ENCODE results near the gene LTBP1.
A peak's percentile ranks its signal among the peaks of the same experiment; 100 is the strongest.

DNA sequence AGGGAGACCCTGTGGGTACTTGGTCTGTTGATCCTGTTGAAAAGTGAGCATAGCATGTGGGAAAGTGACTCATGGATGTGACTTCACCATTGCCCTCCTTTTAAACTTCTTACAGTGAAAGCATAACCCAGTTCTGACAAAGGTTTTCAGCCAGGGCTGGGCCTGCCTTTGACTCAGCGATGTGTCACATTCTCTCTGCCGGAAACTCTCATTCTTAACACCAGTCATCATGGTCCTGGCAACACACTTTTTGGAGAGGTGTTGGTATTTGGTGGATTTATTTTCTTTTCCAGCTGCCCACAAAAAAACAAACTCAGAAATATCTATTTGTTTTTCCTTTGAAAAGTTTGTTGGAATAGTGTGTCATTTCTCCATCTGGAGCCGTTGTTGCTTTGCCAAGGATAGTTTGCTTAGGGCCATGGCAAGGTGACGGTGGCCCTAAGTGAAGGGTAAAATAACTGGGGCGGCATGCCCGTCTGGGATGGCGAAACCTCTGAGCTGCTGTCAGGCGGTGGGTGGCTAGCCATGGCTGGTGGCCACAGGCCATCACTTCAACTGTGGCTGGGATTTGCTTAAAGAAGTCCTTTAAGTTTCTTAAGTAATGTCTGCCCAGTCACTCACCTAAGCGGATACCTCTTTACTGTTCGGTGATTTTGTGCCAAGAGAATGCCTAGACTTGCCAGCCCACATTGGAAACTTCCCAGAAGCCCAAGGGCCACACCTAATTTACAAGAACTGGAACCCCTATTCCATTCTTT, 123.3 kb downstream of the LTBP1 start:
- TF ChIP-seq, protein P1, sequence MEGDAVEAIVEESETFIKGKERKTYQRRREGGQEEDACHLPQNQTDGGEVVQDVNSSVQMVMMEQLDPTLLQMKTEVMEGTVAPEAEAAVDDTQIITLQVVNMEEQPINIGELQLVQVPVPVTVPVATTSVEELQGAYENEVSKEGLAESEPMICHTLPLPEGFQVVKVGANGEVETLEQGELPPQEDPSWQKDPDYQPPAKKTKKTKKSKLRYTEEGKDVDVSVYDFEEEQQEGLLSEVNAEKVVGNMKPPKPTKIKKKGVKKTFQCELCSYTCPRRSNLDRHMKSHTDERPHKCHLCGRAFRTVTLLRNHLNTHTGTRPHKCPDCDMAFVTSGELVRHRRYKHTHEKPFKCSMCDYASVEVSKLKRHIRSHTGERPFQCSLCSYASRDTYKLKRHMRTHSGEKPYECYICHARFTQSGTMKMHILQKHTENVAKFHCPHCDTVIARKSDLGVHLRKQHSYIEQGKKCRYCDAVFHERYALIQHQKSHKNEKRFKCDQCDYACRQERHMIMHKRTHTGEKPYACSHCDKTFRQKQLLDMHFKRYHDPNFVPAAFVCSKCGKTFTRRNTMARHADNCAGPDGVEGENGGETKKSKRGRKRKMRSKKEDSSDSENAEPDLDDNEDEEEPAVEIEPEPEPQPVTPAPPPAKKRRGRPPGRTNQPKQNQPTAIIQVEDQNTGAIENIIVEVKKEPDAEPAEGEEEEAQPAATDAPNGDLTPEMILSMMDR (IDR thresholded peaks at IDR 0.05) = no peak
- TF ChIP-seq POLR2AphosphoS5 (IDR thresholded peaks at IDR 0.05; ENCODE audit: low read depth, low read length) = peak; percentile 63; the same call in 1 of the 2 replicates

Data from Panc1 (cell line).